ENCODE data around the gene PEX5L.
A peak's percentile ranks its signal among the peaks of the same experiment; 100 is the strongest.

The PEX5L gene

DNA sequence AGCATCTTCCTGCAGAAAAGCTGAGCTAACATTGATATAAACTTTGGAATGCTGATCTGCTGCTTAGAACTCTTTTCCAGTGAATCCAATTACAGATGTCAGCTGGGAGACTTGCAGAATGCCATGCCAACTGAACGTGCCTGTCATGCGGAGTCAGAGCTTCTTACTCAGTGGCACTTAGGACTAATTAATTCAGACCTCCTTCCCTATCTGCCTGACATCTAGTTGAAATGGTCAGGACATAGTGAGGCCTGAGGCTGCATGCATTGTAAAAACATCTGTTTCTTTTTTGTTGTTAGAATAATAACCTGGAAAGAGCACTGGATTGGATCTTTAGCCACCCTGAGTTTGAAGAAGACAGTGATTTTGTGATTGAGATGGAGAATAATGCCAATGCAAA is 271.3 kb downstream of the PEX5L start:
- DNase-seq (ENCODE audit: insufficient read length, low spot score) (no peak), FAIRE-seq (no peak)
- TF ChIP-seq POLR2A (IDR thresholded peaks at IDR 0.05; ENCODE audit: low read depth, low read length), result no peak

DNA sequence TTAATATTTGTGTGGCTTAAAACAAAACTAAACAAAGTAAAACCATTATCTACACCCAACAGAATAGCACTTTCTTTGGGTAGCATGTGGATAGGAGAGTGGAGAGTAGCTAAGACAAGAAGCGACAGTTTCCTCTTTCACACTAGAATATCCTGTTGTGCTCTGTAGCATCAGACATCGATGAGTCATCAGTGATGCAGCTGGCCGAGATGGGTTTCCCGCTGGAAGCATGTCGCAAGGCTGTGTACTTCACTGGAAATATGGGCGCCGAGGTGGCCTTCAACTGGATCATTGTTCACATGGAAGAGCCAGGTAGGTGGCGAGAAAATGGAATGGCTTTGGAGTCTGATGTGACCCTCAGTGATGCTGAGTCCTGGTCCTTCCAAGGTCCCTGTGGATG is 275.8 kb downstream of the PEX5L start:
- no peak for TF ChIP-seq POLR2A (IDR thresholded peaks at IDR 0.05; ENCODE audit: low read depth, low read length)
- DNase-seq (ENCODE audit: insufficient read length, low spot score) (peak; percentile 80), FAIRE-seq (peak; percentile 97)

DNA sequence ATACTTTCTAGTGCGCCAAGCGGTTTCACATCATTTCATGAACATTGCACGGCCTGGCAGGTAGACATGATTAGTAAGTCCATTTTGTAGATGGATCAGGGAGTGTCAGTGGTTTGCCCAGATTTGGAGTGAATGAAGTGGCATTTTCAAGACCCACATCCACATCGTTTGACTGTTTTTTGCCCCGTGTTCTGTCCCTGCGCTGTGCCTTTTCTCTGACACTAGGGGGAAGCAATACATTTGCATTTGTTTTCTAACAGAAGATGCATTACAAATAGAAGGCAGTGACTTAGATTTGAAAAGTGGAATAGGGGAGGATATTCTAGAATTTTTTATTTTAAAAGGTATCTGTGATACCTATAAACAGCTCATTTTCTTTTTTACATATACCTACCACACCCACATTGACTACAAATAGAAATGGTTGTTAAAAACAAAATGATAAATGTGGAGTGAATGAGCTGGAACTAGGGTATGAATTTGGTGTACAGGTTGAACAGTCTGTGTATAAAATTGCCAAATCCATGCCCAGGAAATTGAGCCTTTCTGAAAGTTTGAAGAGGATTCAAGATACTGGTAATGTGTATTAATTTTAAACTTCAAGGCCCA is 285.9 kb downstream of the PEX5L start:
- FAIRE-seq (peak; percentile 79), DNase-seq (ENCODE audit: insufficient read length, low spot score) (no peak)
- no peak for TF ChIP-seq POLR2A (IDR thresholded peaks at IDR 0.05; ENCODE audit: low read depth, low read length)

DNA sequence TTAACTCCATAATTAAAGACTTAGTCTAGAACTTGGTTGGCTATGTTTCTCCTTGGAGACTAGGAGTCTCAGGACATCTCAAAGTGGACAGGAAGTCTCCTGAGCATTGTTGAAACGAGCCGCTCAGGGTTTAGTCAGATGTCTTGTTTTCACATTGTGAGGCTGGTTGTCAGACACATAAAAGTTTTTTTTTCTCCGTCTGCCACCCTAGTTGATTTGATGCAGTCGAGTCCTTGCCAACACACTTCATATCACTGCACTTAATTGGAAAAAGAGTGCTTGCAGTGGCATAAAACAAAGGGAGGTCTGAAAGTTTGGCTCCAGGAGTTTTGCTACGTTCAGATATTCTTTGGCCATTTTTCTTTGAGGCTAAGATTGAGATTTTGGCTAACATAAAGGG is 291.0 kb downstream of the PEX5L start:
- TF ChIP-seq POLR2A (IDR thresholded peaks at IDR 0.05; ENCODE audit: low read depth, low read length), result no peak
- no peak for DNase-seq (ENCODE audit: insufficient read length, low spot score)
- FAIRE-seq, result no peak

DNA sequence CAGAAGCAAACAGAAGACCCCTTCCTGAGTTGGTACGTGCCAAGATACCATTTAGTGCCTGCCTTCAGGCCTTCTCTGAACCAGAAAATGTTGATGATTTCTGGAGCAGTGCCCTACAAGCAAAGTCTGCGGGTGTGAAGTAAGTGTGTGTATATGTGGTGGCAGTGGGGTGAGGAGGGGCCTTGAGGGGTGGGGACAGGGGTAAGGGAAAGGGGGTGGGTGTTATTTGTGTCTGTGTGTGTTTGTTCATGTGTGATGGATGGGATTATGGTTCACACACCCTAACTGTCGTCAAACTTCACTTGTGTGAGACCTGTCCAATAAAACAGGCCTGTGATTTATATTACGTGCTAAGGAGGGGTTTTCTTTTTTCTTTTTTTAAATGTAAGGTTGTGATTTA is 291.7 kb downstream of the PEX5L start:
- no peak for TF ChIP-seq POLR2A (IDR thresholded peaks at IDR 0.05; ENCODE audit: low read depth, low read length)
- FAIRE-seq (no peak), DNase-seq (ENCODE audit: insufficient read length, low spot score) (no peak)
